HG02840 (cell line): ENCODE results near the gene SGCE.

Experiments
- ATAC-seq: cut with Tn5 transposase; IDR thresholded peaks from one replicate; pipeline ENCODE4 v1.9.1; 2021; ENCODE audit warnings: mild to moderate bottlenecking, moderate library complexity, moderate number of reproducible peaks; ENCODE audit not compliant: unreplicated experiment, low FRiP score

SGCE gene

GRCh38 chr7:94662548-94662947 lies 6.6 kb upstream of the SGCE start:
- ATAC-seq, result no peak

- no peak for ATAC-seq
These were observed 4.1 kb upstream of the SGCE start for GRCh38 chr7:94660006-94660405.

- ATAC-seq, result no peak
These were observed 2.9 kb upstream of the SGCE start for GRCh38 chr7:94658826-94659225.

- ATAC-seq, result peak; percentile 87
These were observed 2.1 kb upstream of the SGCE start for GRCh38 chr7:94657771-94658693.

GRCh38 chr7:94656925-94657731 lies 1.2 kb upstream of the SGCE start:
- no peak for ATAC-seq

GRCh38 chr7:94656658-94656924 lies 658 bp upstream of the SGCE start:
- no peak for ATAC-seq

- no peak for ATAC-seq
These were observed 646 bp downstream of the SGCE start for GRCh38 chr7:94655126-94655847.

GRCh38 chr7:94654783-94655125 lies 1.2 kb downstream of the SGCE start:
- ATAC-seq, result no peak

GRCh38 chr7:94650147-94651051 lies 5.5 kb downstream of the SGCE start:
- no peak for ATAC-seq

GRCh38 chr7:94649450-94649849 lies 6.5 kb downstream of the SGCE start:
- no peak for ATAC-seq

GRCh38 chr7:94648731-94649130 lies 7.2 kb downstream of the SGCE start:
- ATAC-seq, result no peak

GRCh38 chr7:94647295-94647694 lies 8.6 kb downstream of the SGCE start:
- ATAC-seq, result no peak

GRCh38 chr7:94643771-94644545 lies 12.0 kb downstream of the SGCE start:
- no peak for ATAC-seq

- ATAC-seq, result no peak
These were observed 12.9 kb downstream of the SGCE start for GRCh38 chr7:94642838-94643653.

GRCh38 chr7:94639384-94639783 lies 16.5 kb downstream of the SGCE start:
- ATAC-seq, result no peak

- no peak for ATAC-seq
These were observed 20.2 kb downstream of the SGCE start for GRCh38 chr7:94635687-94636086.

- ATAC-seq, result no peak
These were observed 21.4 kb downstream of the SGCE start for GRCh38 chr7:94634502-94634901.

- no peak for ATAC-seq
These were observed 22.2 kb downstream of the SGCE start for GRCh38 chr7:94633687-94634086.

GRCh38 chr7:94633014-94633341 lies 23.0 kb downstream of the SGCE start:
- no peak for ATAC-seq
